ENCODE results near the gene THNSL1.

The THNSL1 gene

DNA sequence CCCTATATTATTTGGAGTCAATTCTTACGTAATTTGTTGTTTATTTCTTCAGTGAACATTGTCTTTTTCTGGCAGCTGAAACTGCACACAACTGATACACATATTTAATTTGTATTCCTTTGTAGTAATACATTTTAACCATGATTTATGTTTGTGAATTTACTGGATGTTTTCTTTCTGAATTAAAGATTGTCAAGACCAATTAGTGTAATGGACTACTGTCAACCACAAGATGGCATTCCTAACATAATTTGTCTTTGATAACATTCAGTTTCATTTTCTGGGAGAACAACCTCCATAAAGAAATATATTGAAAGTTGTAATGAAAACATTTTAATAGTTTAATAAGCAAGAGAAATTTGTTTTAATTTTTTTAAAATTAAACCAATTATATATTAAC is 10.1 kb downstream of the THNSL1 start:
- H3K27me3 Mint-ChIP-seq (ENCODE audit: low read depth, poor library complexity) = no peaks in the 10 kb centered on the region
- peaks cover 11% of the 10 kb centered on the region for H3K9me3 Mint-ChIP-seq
- H3K36me3 Mint-ChIP-seq (ENCODE audit: low read depth) = peaks cover 35% of the 10 kb centered on the region
- H3K27ac Mint-ChIP-seq = no peak overlapping the region
- no peaks in the 10 kb centered on the region for H3K4me1 Mint-ChIP-seq
- H3K4me3 Mint-ChIP-seq = no peak overlapping the region
- no peak for DNase-seq
- TF ChIP-seq, protein P1, sequence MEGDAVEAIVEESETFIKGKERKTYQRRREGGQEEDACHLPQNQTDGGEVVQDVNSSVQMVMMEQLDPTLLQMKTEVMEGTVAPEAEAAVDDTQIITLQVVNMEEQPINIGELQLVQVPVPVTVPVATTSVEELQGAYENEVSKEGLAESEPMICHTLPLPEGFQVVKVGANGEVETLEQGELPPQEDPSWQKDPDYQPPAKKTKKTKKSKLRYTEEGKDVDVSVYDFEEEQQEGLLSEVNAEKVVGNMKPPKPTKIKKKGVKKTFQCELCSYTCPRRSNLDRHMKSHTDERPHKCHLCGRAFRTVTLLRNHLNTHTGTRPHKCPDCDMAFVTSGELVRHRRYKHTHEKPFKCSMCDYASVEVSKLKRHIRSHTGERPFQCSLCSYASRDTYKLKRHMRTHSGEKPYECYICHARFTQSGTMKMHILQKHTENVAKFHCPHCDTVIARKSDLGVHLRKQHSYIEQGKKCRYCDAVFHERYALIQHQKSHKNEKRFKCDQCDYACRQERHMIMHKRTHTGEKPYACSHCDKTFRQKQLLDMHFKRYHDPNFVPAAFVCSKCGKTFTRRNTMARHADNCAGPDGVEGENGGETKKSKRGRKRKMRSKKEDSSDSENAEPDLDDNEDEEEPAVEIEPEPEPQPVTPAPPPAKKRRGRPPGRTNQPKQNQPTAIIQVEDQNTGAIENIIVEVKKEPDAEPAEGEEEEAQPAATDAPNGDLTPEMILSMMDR (IDR thresholded peaks at IDR 0.05) = no peak

DNA sequence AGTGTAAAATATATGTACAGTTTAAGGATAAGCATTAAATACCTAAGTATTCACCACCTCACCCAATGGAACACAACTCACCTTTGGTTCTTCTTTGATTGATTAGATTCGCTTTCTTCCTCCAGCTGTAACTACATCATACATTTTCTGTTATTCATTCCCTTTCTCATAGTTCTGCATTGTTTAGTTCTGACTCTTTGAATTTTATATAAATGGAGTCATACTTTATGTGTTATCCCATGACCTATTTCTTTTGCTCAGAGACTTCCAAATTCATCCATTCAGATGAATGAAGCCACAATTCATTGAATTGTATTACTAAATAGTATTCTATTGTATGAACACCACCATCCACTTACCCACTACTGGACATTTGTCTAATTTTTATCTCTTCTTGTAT is 12.3 kb downstream of the THNSL1 start:
- no peaks in the 10 kb centered on the region for H3K27me3 Mint-ChIP-seq (ENCODE audit: low read depth, poor library complexity)

DNA sequence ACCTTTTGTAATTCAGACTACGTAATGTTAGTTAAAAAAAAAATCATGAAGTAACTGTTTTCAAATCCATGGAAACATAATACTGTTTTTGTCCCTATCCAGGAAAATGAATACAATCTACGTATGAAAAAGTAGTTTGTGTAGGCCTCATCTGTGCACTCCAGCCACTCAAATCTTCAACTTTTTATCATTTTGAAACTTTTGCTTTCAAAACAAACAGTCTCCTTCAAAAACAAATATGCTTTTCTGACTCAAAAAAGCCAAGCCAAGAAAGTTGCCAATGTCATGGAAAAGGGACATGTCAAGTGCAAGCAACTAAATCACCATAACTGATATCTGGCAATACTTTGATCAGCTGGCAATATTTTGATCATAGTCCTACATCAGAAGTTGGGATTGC is 13.1 kb downstream of the THNSL1 start:
- no peaks in the 10 kb centered on the region for H3K27me3 Mint-ChIP-seq (ENCODE audit: low read depth, poor library complexity)
- H3K4me1 Mint-ChIP-seq = no peaks in the 10 kb centered on the region
- peaks cover 9% of the 10 kb centered on the region for H3K36me3 Mint-ChIP-seq (ENCODE audit: low read depth)
- H3K4me3 Mint-ChIP-seq = no peak overlapping the region
- peaks cover 4% of the 10 kb centered on the region for H3K9me3 Mint-ChIP-seq
- no peak for DNase-seq
- H3K27ac Mint-ChIP-seq = no peak overlapping the region
- TF ChIP-seq, protein P1 (IDR thresholded peaks at IDR 0.05) = no peak

More for the DNA sequence above, 12.3 kb downstream of the THNSL1 start:
- TF ChIP-seq, protein P1 (IDR thresholded peaks at IDR 0.05) = no peak
- no peak overlapping the region for H3K4me3 Mint-ChIP-seq
- no peak overlapping the region for H3K27ac Mint-ChIP-seq
- peaks cover 17% of the 10 kb centered on the region for H3K36me3 Mint-ChIP-seq (ENCODE audit: low read depth)
- DNase-seq = no peak
- H3K9me3 Mint-ChIP-seq = peaks cover 7% of the 10 kb centered on the region
- no peaks in the 10 kb centered on the region for H3K4me1 Mint-ChIP-seq

DNA sequence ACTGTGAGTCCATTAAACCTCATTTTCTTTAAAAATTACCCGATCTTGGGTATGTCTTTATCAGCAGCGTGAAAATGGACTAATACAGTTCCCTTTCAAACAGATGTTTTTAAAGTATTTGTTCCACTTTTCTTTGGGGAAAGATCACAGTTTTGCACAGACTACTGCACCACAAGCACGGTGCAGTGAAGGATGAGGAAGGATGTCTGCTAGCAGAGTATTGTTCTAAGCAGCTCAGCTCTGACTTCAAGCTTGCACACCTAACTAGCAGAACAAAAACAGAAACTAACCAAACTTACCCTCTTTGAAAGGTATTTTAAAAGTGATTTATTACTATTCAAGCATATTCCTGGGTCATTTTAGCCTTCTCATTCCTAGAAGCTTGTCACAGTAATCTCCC is 20.0 kb downstream of the THNSL1 start:
- Mint-ChIP-seq H3K27me3 (ENCODE audit: low read depth, poor library complexity) (peaks cover 3% of the 10 kb centered on the region), H3K27ac (no peak overlapping the region), H3K9me3 (no peaks in the 10 kb centered on the region), H3K4me3 (no peak overlapping the region), H3K4me1 (peaks cover 8% of the 10 kb centered on the region), H3K36me3 (ENCODE audit: low read depth) (no peaks in the 10 kb centered on the region)
- TF ChIP-seq, protein P1 (IDR thresholded peaks at IDR 0.05) = no peak
- DNase-seq = no peak

DNA sequence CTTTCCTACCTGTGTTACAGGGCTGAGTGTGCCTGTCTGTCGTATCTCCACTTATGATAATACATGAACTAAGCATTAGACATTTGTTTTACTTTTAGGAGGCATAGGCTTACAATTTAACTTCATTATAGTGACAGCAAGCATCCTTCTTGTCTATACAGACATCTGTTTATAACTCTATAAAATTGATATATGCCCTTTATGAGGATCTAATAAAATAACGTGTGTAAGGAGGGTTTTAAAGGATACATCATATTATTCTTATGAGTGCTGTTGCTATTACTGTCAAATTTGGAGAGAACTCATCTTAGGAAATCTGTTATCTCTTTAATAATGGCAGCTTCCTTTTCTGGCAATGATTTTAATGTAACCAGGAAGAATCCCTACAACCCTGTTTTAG is 21.9 kb downstream of the THNSL1 start:
- no peaks in the 10 kb centered on the region for H3K9me3 Mint-ChIP-seq
- TF ChIP-seq, protein P1 (IDR thresholded peaks at IDR 0.05) = no peak
- no peak for DNase-seq
- H3K27me3 Mint-ChIP-seq (ENCODE audit: low read depth, poor library complexity) = peaks cover 5% of the 10 kb centered on the region
- no peaks in the 10 kb centered on the region for H3K36me3 Mint-ChIP-seq (ENCODE audit: low read depth)
- H3K27ac Mint-ChIP-seq = no peak overlapping the region
- H3K4me3 Mint-ChIP-seq = no peak overlapping the region
- H3K4me1 Mint-ChIP-seq = peaks cover 8% of the 10 kb centered on the region

DNA sequence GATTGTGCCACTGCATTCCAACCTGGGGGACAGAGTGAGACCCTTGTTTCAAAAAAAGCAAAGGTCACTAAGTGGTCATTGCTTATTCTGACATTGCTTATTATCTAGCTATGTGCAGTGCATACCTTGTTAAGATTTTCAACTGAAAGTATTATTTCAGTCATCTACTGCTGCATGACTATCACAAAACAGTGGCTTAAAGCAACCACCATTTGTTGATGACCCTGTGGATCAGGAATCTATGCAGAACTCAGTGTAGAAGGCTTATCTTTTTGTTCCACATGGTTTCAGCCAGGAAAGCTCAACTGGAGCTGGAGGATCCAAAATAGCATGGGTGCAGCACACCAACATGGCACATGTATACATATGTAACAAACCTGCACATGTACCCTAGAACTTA is 23.1 kb downstream of the THNSL1 start:
- DNase-seq = no peak
- H3K27me3 Mint-ChIP-seq (ENCODE audit: low read depth, poor library complexity) = peaks cover 5% of the 10 kb centered on the region
- TF ChIP-seq, protein P1 (IDR thresholded peaks at IDR 0.05) = no peak
- H3K4me3 Mint-ChIP-seq = no peak overlapping the region
- H3K9me3 Mint-ChIP-seq = no peaks in the 10 kb centered on the region
- peaks cover 8% of the 10 kb centered on the region for H3K4me1 Mint-ChIP-seq
- H3K36me3 Mint-ChIP-seq (ENCODE audit: low read depth) = no peaks in the 10 kb centered on the region
- no peak overlapping the region for H3K27ac Mint-ChIP-seq
